GM10847 (cell line): ENCODE results near the gene FAM161A.

Experiments used
- POLR2A ChIP-seq: IDR thresholded peaks from 2 replicates; pipeline ENCODE4 v1.6.1; 2011; ENCODE audit not compliant: insufficient read length; ENCODE audit errors: extremely low read depth

Gene FAM161A

DNA sequence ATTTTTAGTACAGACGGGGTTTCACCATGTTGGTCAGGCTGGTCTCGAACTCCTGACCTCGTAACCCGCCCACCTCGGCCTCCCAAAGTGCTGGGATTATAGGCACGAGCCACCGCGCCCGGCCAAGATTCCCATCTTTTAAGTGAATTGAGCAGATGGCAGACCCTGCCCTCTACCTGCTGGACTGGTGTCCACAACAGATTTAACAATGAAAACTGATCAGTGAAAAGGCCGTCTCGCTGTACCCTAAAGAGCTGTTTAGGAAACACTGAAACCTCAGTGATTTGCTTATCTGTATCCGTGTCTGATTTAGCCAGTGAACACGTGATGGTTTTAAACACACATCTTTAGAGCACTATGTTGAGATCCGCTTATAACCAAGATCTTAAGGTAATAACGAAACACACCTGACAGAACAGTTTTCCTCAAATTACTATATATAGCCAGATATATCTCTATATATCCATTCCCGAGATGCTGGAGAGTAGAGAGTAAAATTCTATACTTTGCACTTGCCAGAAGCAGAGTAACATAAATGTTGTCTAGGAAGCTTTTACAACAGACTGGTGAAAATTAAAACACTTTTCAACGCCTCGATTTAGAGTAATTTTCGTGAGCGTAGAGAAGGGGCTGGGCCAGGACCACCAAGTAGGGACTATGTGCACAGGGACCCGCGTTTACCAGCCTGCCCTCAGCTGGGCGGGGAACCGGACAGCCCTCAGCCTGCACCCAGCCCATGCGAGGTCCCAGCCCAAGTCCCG, 594 bp downstream of the FAM161A start:
- TF ChIP-seq POLR2A = no peak

DNA sequence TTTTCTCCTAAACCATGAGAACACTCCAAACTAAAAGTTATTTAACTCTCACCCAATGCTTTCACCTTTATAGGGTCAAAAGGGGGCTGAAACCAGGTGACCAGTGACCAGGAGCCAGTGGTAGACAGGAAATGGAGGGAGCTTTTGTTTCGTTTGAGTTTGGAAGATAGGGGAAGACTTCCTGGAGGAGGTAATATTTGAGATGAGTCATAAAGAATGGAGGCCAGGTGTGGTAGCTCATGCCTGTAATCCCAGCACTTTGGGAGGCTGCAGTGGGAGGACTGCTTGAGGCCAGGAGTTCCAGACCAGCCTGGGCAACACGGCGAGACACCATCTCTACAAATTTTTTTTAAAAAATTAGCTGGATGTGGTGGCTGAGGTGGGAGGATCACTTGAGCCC, 8.5 kb downstream of the FAM161A start:
- TF ChIP-seq POLR2A = no peak

DNA sequence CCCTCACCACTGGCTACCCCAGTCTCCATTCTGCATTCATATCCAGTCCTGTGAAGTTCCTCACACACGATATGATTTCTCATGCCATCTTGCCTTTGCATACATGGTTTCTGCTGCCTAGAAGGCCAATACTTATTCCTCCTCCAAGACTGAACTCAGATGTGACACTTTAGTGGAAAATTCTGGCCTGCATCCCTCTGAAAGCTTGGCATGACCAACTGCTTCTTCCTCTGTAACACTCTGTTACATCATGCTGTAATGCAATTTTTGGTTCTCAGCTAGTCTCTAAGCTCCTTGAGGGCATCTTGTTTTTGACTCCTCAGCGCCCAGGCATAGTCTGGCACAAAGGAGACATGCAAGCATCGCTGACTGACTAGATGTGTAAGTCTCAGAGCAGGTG, 12.6 kb downstream of the FAM161A start:
- no peak for TF ChIP-seq POLR2A

GRCh38 chr2:61834893-61835292, 19.0 kb downstream of the FAM161A start:
- TF ChIP-seq POLR2A = no peak

GRCh38 chr2:61833971-61834370, 19.9 kb downstream of the FAM161A start:
- no peak for TF ChIP-seq POLR2A

- no peak for TF ChIP-seq POLR2A
Observed at GRCh38 chr2:61832183-61832841, 21.5 kb downstream of the FAM161A start.

GRCh38 chr2:61822255-61822654, 31.6 kb downstream of the FAM161A start:
- no peak for TF ChIP-seq POLR2A

- no peak for TF ChIP-seq POLR2A
Observed at GRCh38 chr2:61816480-61817355, 37.1 kb downstream of the FAM161A start.

GRCh38 chr2:61814539-61815160, 39.2 kb downstream of the FAM161A start:
- no peak for TF ChIP-seq POLR2A

GRCh38 chr2:61811821-61812220, 42.0 kb downstream of the FAM161A start:
- TF ChIP-seq POLR2A = no peak

DNA sequence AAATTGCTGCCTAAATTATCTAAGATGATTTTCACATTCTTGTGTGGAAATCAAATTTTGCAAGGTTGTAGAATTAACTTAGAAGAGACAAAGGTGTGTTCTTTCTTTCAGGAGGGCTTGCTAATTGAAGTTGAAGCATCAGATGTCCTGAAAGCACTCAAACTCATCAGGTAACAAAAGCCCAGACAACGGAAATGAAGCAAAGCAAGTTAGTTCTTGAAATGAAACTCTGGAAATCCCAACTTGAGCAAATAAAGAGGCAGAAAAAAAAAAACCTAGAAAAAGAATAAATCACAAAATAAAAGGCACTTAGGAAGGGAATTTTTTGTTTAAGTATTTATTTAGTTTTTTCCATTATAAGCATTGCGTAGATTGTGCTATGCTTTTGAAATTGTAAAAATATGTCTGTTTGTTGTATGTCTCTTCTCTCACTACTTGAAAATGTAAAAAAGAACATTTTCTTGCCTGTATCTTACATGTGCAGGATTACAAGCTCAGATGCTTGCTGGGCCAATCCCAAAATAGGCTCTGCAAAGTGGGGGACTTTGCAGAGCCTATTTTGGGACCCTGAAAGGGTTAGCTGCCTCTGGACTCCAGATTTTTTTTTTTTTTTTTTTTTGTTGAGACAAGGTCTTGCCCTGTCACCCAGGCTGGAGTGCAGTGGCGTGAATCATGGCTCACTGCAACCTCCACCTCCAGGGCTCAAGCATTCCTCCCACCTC, 46.7 kb downstream of the FAM161A start:
- no peak for TF ChIP-seq POLR2A

- no peak for TF ChIP-seq POLR2A
Observed at GRCh38 chr2:61802548-61802947, 51.3 kb downstream of the FAM161A start.

GRCh38 chr2:61799099-61799498, 54.8 kb downstream of the FAM161A start:
- no peak for TF ChIP-seq POLR2A

GRCh38 chr2:61795408-61795807, 58.5 kb downstream of the FAM161A start:
- no peak for TF ChIP-seq POLR2A

GRCh38 chr2:61793389-61793836, 60.4 kb downstream of the FAM161A start:
- no peak for TF ChIP-seq POLR2A
